Keratinocyte (primary cell): ENCODE data around the gene UBXN6.

Experiments used
- EZH2 ChIP-seq: IDR thresholded peaks from one replicate; pipeline ENCODE4 v1.6.1; 2012; ENCODE audit warnings: inconsistent platforms, mild to moderate bottlenecking, low read length, moderate library complexity
- TF ChIP-seq, protein P1 (sequence below), 3 experiments: IDR thresholded peaks in 1 of 3; conservative IDR thresholded peaks in 1 of 3; optimal IDR thresholded peaks in 1 of 3; 2 replicates in 2 of 3; 3 replicates in 1 of 3; pipeline versions ENCODE3 to v1.5.1; 2011; ENCODE audit warnings: low read length in 3 of 3, mild to moderate bottlenecking in 3 of 3, moderate library complexity in 2 of 3, control low read depth in 1 of 3, inconsistent platforms in 1 of 3; ENCODE audit not compliant: insufficient read depth in 2 of 3; ENCODE audit errors: extremely low read depth in 1 of 3

DNA sequence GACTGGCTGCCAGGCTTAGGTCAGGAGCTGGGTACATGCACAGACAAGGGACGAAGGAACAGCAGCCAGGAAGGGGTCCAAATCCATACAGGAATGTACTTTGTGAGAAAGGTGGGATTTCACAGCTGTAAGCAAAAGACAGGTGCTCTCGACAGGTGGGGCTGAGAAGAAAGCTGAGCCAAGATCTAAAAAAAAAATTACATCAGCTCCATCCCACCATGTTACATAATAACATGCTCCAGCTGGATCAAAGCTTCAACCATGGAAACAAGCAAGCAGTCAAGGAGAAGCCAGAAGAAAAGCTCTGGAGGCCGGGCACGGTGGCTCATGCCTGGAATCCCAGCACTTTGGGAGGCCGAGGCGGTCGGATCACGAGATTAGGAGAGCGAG, 8.0 kb downstream of the UBXN6 start:
- TF ChIP-seq, protein P1, sequence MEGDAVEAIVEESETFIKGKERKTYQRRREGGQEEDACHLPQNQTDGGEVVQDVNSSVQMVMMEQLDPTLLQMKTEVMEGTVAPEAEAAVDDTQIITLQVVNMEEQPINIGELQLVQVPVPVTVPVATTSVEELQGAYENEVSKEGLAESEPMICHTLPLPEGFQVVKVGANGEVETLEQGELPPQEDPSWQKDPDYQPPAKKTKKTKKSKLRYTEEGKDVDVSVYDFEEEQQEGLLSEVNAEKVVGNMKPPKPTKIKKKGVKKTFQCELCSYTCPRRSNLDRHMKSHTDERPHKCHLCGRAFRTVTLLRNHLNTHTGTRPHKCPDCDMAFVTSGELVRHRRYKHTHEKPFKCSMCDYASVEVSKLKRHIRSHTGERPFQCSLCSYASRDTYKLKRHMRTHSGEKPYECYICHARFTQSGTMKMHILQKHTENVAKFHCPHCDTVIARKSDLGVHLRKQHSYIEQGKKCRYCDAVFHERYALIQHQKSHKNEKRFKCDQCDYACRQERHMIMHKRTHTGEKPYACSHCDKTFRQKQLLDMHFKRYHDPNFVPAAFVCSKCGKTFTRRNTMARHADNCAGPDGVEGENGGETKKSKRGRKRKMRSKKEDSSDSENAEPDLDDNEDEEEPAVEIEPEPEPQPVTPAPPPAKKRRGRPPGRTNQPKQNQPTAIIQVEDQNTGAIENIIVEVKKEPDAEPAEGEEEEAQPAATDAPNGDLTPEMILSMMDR (optimal IDR thresholded peaks at IDR 0.05 in 1 of 3, IDR thresholded peaks at IDR 0.05 in 1 of 3, conservative IDR thresholded peaks at IDR 0.05 in 1 of 3; ENCODE audit: extremely low read depth in 1 of 3, insufficient read depth in 2 of 3, low read length in 3 of 3): no peak
- no peak for TF ChIP-seq EZH2
